HepG2 (cell line): ENCODE results near the gene TFEB.

Experiments used
- FOXK1 ChIP-seq: sonication (generic); formaldehyde crosslinking; IDR thresholded peaks from 2 replicates; pipeline ENCODE4 v1.4.0; 2020; ENCODE audit warnings: low read depth, missing genetic modification reagents, borderline replicate concordance
- HMG20B ChIP-seq: conservative IDR thresholded peaks from 2 replicates; pipeline ENCODE4 v1.6.1; 2016; ENCODE audit warnings: missing genetic modification reagents, missing compliant biosample characterization
- NCOA2 ChIP-seq: sonication (generic); formaldehyde crosslinking; IDR thresholded peaks from 2 replicates; pipeline ENCODE4 v1.8.0; 2022; ENCODE audit warnings: inconsistent platforms
- NR3C1 ChIP-seq: sonication (generic); formaldehyde crosslinking; IDR thresholded peaks from 2 replicates; pipeline ENCODE4 v1.4.0; 2020; ENCODE audit warnings: missing genetic modification reagents
- RAD51 ChIP-seq: fragments of 450-650 bp; IDR thresholded peaks from 2 replicates; pipeline ENCODE4 v1.6.1; 2016; ENCODE audit warnings: borderline replicate concordance
- TSC22D2 ChIP-seq: sonication (generic); formaldehyde crosslinking; IDR thresholded peaks from 2 replicates; pipeline ENCODE4 v1.5.1; 2020; ENCODE audit warnings: missing genetic modification reagents, mild to moderate bottlenecking, borderline replicate concordance
- YY1 ChIP-seq: IDR thresholded peaks from 2 replicates; pipeline ENCODE4 v1.6.1; 2011; ENCODE audit warnings: low read length, low read depth, moderate library complexity, mild to moderate bottlenecking; ENCODE audit not compliant: insufficient read depth, insufficient replicate concordance
- ZFP36 ChIP-seq: fragments of 150-350 bp; IDR thresholded peaks from 2 replicates; pipeline ENCODE4 v1.6.1; 2018; ENCODE audit warnings: borderline replicate concordance, low read length, low read depth; ENCODE audit not compliant: partially characterized antibody
- ZNF205 ChIP-seq: IDR thresholded peaks from 2 replicates; pipeline ENCODE4 v1.6.1; 2018; ENCODE audit warnings: missing biosample characterization, missing genetic modification reagents
- ZNF282 ChIP-seq: fragments of 450-650 bp; IDR thresholded peaks from 2 replicates; pipeline ENCODE4 v1.6.1; 2018; ENCODE audit not compliant: partially characterized antibody
- ZNF766 ChIP-seq: sonication (generic); formaldehyde crosslinking; IDR thresholded peaks from 2 replicates; pipeline ENCODE4 v1.5.0; 2020; ENCODE audit warnings: missing genetic modification reagents, borderline replicate concordance
- TF ChIP-seq, protein P1 (sequence below): sonication (generic); formaldehyde crosslinking; IDR thresholded peaks from 2 replicates; pipeline ENCODE4 v1.5.0; 2020; ENCODE audit warnings: mild to moderate bottlenecking, missing genetic modification reagents, moderate library complexity
- TF ChIP-seq, protein P2 (sequence below): sonication (generic); formaldehyde crosslinking; IDR thresholded peaks from 2 replicates; pipeline ENCODE4 v1.4.0; 2020; ENCODE audit warnings: missing genetic modification reagents

DNA sequence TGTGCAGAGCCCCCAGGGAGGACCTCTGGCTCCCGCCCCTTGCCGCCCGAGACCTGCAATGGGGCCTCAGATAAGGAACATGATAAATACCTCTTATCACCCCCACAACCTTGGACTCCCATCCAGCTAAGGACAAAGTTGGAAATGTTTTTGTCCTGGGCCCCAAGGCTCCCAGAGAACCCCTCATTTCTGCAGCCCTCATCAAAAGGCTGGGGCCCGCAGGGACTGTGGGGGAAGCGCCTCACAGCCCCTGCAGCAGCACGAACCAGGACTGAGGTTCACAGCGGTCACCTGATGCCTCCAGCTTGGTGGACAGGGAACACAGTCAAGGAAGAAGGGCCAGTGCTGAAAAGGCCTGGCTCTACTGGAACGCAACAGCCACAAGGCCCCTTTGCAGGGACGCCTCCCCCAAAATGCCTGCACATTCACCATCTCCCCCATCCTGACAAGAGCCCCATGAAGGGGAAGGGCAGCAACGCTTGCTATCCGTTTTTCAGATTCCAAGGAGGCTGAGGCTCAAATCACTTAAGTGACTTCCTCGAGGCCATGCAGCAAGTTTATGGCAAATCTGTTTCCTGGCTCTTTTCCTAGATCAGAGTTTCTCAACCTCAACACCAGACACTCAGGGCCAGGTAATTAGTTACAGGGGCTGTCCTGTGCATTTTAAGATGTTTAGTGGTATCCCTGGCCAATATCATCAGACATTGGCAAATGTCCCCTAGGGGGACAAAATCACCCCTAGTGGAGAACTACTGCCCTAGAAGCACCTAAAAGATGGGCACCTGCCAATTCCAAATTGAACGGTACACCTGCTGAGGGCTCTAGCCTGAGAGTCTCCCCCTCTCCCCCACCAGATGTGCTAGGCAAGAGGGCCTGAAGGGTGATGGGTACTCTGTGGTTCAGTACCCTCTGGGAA lies 10.6 kb downstream of the TFEB start:
- TF ChIP-seq NCOA2 (CRISPR knock-in tag) (no peak), HMG20B (CRISPR knock-in tag) (no peak), RAD51 (no peak), NR3C1 (CRISPR knock-in tag) (no peak), YY1 (no peak), ZNF766 (CRISPR knock-in tag) (no peak), TSC22D2 (CRISPR knock-in tag) (no peak), ZNF282 (no peak), ZNF205 (CRISPR knock-in tag) (no peak), ZFP36 (no peak), FOXK1 (CRISPR knock-in tag) (no peak)
- TF ChIP-seq, protein P1, sequence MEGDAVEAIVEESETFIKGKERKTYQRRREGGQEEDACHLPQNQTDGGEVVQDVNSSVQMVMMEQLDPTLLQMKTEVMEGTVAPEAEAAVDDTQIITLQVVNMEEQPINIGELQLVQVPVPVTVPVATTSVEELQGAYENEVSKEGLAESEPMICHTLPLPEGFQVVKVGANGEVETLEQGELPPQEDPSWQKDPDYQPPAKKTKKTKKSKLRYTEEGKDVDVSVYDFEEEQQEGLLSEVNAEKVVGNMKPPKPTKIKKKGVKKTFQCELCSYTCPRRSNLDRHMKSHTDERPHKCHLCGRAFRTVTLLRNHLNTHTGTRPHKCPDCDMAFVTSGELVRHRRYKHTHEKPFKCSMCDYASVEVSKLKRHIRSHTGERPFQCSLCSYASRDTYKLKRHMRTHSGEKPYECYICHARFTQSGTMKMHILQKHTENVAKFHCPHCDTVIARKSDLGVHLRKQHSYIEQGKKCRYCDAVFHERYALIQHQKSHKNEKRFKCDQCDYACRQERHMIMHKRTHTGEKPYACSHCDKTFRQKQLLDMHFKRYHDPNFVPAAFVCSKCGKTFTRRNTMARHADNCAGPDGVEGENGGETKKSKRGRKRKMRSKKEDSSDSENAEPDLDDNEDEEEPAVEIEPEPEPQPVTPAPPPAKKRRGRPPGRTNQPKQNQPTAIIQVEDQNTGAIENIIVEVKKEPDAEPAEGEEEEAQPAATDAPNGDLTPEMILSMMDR (CRISPR knock-in tag) = no peak
- TF ChIP-seq, protein P2, sequence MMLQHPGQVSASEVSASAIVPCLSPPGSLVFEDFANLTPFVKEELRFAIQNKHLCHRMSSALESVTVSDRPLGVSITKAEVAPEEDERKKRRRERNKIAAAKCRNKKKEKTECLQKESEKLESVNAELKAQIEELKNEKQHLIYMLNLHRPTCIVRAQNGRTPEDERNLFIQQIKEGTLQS (CRISPR knock-in tag) = no peak
